ENCODE data around the gene ATP6V0D1. TPM values are rescaled to one million over a fixed set of nuclear protein-coding genes. Genes with fewer than 3 reads are reported as not detected.
A peak's percentile ranks its signal among the peaks of the same experiment; 100 is the strongest.

ATP6V0D1 gene
- total RNA-seq, 2 donors from 2014 or later: 79.7 to 95.7 TPM

GRCh38 chr16:67443265-67443664, 37.7 kb downstream of the ATP6V0D1 start:
- DNase-seq (ENCODE audit: low spot score): peak; percentile 83
- Histone ChIP-seq H3K36me3 (peaks cover 10% of the 10 kb centered on the region), H3K9me3 (no peaks in the 10 kb centered on the region), H3K4me1 (peaks cover 0 to 75% of the 10 kb centered on the region in 2 donors), H3K4me3 (no peak overlapping the region), H3K27ac (peak overlapping the region; percentile 27 to 58), H3K27me3 (no peaks in the 10 kb centered on the region)
- no peak for TF ChIP-seq CTCF (IDR thresholded peaks at IDR 0.05)

GRCh38 chr16:67442581-67443255, 38.2 kb downstream of the ATP6V0D1 start:
- Histone ChIP-seq H3K4me1 (peaks cover 0 to 69% of the 10 kb centered on the region in 2 donors), H3K27ac (peak overlapping the region in 1 of 2 donors; percentile 5), H3K36me3 (peaks cover 14% of the 10 kb centered on the region), H3K27me3 (no peaks in the 10 kb centered on the region), H3K4me3 (no peak overlapping the region), H3K9me3 (no peaks in the 10 kb centered on the region)
- no peak for TF ChIP-seq CTCF (IDR thresholded peaks at IDR 0.05)
- no peak for DNase-seq (ENCODE audit: low spot score)

GRCh38 chr16:67441907-67442306, 39.0 kb downstream of the ATP6V0D1 start:
- no peak overlapping the region for H3K27ac ChIP-seq
- peaks cover 14% of the 10 kb centered on the region for H3K36me3 ChIP-seq
- no peak for TF ChIP-seq CTCF (IDR thresholded peaks at IDR 0.05)
- DNase-seq (ENCODE audit: low spot score): no peak
- H3K9me3 ChIP-seq: no peaks in the 10 kb centered on the region
- H3K4me1 ChIP-seq: peaks cover 0 to 61% of the 10 kb centered on the region in 2 donors
- H3K27me3 ChIP-seq: no peaks in the 10 kb centered on the region
- no peak overlapping the region for H3K4me3 ChIP-seq

- peaks cover 0 to 55% of the 10 kb centered on the region in 2 donors for H3K4me1 ChIP-seq
- H3K27ac ChIP-seq: peak overlapping the region; percentile 17 to 23
- H3K9me3 ChIP-seq: no peaks in the 10 kb centered on the region
- no peaks in the 10 kb centered on the region for H3K27me3 ChIP-seq
- no peak overlapping the region for H3K4me3 ChIP-seq
- peaks cover 14% of the 10 kb centered on the region for H3K36me3 ChIP-seq
- TF ChIP-seq CTCF (IDR thresholded peaks at IDR 0.05): no peak
- DNase-seq (ENCODE audit: low spot score): no peak
Observed at GRCh38 chr16:67441271-67441753, 39.6 kb downstream of the ATP6V0D1 start.

- peaks cover 14% of the 10 kb centered on the region for H3K36me3 ChIP-seq
- H3K27ac ChIP-seq: no peak overlapping the region
- no peaks in the 10 kb centered on the region for H3K9me3 ChIP-seq
- no peak for TF ChIP-seq CTCF (IDR thresholded peaks at IDR 0.05)
- no peaks in the 10 kb centered on the region for H3K27me3 ChIP-seq
- peaks cover 0 to 31% of the 10 kb centered on the region in 2 donors for H3K4me1 ChIP-seq
- H3K4me3 ChIP-seq: no peak overlapping the region
- DNase-seq (ENCODE audit: low spot score): no peak
Observed at GRCh38 chr16:67438824-67439393, 42.0 kb downstream of the ATP6V0D1 start.

Measured in right atrium auricular region (tissue), 2 donors.